CD4-positive, alpha-beta T cell treated with Interleukin-15 for 1 hour (primary cell): ENCODE data around the gene ETFA.

Experiments
- DNase-seq: peaks from one replicate; pipeline ENCODE4 v3.0.0-alpha.2; 2020

The ETFA gene

DNA sequence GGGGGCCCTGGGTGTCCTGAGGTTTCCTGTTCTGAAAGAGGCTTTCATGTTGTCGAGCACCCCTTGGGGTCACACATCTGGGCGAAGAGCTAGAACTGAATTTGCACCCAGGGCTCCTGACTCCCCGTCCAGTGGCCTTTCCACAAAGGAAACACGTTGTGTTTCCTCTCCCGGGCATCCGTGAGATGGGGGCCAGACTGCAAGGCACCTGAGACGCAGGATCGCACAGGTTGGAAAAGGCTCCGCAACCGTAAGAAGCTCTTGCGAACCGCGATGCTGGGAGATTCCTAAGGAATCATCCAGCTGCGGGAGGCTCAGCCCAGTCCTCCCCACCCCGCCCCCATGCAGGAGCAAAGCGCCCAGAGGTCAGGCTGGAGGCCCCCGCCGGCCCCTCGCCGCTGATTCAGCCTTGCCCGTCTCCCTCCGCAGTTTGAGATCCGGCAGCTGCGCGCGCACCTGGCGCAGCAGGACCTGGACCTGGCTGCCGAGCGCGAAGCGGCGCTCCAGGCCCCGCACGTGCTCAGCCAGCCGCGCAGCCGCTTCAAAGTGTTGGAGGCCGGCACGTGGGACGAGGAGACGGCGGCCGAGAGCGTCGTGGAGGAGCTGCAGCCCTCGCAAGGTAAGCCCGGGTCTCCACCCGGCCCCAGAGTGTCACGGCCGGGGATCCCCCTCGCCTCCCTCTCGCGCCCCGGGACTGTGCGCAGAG, 119.6 kb downstream of the ETFA start:
- no peak for DNase-seq

DNA sequence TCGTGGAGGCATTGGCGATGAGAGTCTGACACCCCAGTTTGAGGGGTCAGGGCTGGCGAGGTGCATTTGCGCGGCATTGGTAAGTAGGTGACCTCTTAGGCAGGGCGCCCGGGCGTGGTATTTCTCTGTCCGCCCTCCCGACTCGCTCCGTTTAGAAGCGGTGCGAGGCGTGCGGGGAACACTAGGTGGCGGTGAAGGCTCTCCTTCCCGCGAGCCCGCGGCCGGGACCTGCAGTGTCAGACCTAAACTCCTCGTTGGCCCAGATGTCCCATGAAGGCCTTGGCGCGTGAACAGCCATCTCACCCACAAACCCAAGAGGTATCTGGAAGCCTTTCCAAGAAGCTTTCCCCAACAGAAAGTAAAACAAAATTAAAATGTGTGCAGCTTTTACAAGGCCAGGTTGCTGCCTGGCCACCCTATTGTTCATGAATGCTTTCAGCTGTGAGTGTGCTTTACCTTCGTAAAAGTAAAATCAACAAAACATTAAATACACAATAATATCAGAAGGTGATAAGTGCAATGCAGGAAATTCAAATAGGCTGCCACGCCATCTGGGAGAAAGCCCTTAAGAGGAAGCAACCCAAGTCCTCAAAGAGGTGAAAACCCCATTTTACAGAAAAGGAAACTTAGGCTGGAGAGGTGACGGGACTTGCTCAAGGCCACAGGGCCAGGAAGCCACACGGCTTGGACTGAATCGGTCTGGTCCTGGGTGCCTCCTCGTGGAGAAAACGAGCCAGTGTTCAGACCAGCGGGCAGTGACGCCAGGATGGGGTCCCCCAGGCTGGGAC, 120.3 kb downstream of the ETFA start:
- DNase-seq: peak; percentile 52

DNA sequence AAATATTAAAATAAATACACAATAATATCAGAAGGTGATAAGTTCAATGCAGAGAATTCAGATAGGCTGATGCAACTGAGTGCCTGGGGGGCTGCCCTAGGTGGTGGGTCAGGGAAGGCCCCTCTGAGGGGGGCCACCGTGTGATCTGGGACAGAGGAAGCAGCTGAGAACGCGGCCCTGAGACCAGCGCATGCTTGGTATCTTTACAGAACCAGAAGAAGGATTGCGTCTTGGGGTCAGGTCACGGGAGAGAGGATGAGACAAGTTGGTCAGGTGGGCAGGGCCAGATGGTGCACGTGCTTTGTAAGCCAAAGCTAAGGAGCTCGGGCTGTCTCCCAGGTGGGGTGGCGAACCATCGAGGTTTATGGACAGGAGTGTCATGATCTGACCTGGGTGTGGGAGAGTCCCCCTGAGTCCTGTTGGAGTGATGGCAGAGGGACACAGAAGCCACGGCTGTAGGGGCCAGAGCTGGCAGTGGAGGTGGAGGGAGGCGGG, 121.2 kb downstream of the ETFA start:
- DNase-seq: no peak

DNA sequence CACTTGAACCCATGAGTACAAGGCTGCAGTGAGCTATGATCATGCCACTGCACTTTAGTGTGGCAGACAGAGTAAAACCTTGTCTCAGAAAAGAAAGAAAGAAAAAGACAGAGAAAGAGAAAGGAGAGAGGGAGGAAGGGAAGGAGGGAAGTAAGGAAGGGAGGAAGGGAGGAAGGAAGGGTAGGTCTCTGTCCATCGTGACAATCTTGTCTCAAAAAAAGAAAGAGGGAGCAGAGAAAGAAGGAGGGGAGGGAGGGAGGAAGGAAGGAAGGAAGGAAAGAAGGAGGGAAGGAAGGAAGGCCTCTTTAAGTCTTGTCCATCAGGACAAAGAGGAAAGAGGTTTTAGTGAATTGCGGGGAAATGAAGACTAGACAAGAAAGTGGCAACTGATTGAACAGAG, 122.2 kb downstream of the ETFA start:
- no peak for DNase-seq

DNA sequence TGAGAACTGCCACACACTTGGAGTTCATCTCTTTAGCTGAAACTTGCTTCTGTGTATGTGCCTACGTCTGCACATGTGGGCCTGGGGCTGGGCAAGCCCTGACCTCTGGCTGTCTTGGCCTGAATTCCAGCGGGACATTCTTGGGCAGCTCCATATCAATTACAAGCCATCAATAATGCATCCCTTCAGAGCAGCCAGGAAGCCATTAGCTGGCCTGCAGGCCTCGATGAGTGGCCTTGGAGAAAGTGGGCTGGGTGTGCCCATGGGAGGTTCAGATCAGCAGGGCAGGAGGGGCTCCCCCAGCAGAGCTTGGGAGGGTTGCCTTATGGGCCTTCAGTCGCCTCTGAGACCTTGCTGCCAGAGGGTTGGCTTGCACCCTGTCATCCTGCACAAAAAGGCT, 124.1 kb downstream of the ETFA start:
- no peak for DNase-seq

DNA sequence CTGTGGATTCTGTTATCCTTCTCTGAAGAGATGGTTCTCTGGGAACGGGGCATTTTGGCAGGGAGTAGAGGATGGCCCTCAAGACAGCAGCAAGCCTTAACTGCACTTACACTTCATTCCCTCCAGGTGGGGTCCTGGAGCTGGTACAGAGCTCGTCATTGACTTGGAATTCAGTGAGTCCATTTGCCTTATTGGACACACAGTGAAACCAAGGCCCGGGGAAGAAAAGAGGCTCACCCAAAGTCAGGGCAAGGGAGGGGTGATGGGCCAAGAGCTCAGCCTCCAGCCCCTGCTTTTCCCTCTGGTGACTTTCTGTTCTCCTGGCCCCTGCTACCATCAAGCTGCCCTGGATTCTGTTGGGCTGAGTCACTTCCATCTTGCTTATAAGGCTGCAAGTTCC, 125.6 kb downstream of the ETFA start:
- DNase-seq: no peak

DNA sequence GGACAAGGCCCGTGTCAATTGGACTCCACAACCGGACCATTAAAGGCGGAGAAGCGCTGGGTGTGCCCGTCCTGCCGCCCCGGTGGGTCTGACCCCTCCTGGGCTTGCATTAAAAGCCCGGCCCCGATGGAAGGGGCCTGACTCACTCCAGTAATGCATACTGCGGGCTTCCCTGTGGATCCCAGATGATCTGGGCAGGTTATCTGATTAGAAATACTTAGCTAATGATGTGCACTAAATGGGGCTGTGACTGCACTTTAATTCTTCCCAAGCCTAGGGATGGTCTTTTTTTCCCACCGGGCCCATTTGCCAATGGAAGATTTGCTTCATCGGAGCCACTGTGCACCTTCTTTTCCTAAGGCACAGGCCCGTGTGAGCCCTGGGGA, 126.6 kb downstream of the ETFA start:
- no peak for DNase-seq

DNA sequence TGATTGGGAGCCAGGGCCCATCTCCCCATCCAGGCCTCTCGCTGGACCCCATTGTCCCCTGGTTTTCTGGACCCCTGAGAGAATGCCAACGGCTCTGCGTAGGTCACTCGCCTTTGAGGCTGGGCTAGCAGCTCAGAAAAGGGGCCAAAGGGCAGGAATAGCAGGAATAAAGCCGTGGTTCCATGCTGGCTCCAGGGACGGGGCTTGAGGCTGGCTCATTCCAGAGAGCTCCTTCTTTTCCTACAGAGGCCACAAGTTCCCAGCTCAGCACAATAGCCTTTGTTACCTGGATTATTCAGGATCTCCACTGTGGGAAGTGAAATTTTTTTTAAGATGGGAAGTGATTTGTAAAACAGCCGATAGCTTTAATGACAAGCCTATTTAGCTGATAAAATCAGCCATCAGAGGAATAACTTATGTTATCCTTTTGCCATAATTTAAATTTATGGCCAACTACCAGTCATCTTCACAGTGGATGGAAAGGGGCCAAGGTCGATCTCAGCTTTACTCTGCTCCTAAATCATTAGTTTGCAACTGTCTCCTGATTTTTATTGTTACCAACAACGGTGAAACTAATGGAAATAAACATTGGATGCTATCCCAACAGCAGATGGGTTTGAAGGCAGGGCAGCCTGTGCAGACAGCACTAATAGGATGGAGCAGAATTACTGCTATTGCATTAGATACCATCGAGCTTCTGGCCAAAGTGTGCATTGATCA, 127.2 kb downstream of the ETFA start:
- no peak for DNase-seq

DNA sequence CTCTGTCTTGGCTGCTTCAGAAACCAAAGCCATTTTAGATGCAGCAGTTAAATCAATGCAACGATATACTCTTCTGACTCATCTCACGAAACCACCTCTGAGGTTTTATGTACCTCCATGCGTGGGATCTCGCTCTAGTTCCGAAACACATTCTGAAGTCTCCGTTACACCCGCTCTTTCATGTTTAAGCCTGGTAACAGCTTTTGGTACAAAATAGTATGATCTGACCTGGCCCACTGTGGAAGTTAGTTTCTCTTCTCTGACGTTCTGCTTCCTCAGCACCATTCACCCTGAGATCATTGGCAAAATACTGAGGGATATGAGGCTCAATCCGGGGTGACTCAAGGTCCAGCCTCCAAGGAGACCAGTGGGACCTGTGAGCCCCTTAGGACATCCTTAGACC, 129.6 kb downstream of the ETFA start:
- DNase-seq: no peak

DNA sequence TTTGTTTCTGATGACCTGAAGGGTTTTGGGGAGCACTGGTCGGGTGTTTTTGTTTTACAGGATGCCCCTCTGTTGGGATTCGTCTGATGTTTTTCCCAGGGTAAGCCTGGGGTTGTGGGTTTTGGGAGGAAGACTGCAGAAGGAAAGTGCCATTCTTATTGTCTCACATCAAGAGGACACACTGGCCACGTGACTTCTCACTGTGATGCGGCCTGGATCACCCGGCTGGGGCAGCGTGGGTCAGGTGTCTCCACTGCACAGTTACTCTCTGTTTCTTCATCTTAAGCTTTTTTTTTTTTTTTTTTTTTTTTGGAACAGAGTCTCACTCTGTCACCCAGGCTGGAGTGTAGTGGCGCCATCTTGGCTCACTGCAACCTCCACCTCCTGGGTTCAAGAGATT, 130.9 kb downstream of the ETFA start:
- no peak for DNase-seq

DNA sequence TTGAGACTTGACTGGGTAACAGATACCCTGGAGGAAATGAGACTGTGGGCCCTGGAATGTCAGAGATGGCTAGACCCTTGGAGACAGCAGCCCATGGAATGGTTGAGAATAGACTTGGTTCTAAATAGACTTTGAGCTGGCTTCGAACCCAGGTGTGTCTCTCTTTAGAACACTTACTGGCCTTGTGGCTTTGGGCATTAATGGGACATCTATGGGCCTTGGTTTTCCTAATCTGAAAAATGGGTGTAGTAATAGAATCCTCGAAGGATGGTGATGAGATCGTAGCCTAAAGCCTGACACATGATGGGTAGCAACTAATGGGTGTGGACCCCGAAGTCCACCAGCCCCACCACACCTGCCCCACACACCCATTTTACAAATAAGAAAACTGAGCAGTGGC, 132.2 kb downstream of the ETFA start:
- no peak for DNase-seq

DNA sequence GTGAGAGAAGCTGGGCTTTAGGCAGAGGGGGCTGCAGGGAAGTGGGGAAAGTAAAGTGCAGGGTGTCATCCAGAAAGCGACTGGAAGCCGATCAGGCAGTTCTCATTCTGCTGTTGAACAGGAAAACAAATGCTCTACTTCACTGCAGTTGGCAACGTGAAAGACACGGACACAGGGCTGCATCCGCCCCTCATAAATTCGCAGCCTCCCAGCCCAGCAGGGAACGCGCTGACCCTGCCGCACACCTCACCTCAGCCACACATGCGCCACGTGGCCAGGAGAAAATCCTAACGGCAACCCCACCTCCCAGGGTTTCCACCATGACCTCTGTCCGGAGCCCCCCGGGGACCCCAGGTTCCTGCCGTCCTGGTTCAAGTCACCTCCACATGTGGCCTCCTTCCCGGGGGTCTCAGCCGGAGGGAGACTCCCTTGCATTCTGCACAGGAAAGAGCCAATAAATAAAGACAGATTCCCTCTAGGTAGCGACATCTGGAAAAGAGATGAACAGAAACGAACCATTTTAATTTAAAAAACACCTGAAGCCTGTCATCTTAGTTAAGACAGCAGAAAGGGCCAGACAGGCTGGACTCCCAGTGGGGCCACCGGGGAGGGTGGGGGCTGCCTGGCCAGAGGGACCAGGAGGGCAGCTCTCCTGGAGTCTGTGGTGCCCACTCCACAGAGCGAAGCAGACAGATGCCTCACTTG, 132.8 kb downstream of the ETFA start:
- DNase-seq: no peak

DNA sequence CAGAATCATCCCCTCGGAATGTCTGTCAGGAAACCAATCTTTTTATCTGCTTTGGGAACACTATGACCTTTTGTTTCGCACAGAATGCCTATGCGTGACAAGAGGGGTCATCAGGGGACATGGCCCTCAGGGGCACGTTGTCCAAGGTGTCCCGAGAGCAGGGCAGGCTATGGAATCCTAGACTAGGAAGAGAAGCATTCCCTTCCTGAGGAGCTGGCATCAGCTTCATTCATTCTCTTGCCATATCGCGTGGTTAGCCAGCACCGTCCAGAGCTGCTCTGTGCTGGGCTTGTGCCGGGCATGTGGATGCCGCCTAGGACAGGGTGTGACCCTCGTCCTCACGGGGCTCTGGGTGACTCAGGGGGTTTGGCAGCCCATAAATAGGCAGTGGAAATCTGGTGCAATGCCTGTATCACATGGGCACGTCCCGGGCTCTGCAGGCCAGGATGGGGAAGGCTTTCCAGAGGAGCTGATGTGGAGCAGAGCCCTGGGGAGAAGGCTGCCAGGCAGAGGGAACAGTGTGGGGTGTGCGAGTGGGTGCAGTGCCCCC, 133.7 kb downstream of the ETFA start:
- no peak for DNase-seq

DNA sequence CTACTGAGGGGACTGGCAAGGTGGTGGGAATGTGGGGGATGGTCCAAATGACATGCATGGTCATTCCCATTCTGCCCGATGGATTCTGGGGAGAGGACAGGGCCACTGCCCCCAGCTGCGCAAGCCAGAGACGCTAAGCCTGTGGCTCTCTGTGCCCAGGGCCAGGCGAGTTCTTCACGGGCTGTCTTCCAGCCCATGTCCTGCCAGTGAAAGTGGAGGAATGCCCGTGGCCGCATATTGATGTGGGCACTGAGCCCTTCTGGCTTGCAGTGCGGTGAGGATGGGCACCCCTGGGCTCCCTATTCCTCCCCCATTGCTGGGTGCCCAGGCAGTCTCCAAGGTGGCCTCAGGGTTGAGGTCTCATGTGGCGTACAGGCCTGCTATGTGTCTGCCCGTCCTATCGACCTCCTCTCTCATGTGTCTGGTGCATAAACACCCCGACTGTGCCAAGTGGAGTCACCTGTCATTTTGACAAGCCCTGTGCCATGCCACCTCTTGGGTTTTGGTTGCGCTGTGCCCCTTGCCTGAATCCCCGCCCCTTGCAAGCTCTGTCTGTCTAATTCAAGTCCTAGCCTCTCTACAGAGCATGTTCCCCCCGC, 134.7 kb downstream of the ETFA start:
- no peak for DNase-seq

DNA sequence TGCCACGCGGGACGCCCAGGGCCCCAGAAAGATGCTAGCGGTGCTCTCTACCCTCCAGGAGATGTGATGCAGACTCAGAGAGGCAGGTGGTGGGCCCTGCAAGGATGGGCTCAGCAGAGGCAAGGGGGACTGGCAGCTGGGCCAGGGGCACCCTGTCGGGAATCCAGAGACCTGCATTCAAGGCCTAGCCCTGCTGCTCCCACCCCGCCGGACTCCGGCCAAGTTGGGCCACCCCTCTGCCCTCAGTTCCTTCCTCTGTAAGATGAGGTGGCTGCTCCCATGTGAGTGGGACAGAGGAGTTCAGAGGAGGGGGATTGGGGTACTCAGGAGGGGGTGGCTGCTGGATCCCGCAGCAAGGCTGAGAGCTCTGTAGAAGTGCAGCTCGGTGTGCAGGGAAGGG, 135.2 kb downstream of the ETFA start:
- no peak for DNase-seq

DNA sequence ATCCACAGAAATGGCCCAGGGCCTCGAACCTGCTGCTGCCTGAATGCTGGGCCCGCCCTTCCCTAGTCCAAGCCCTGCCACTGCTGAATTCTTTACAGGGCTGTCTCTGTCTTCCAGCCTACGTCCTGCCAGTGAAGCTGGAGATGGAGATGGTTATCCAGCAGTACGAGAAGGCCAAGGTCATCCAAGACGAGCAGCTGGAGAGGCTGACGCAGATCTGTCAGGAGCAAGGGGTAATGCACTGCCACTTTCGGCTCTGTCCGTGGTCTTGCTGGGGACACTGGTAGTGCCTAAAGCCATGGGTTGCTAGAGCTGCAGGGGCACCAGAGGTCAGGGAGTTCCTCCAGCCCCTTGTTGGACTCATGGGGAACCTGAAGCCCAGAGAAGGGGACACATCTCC, 135.8 kb downstream of the ETFA start:
- DNase-seq: no peak

DNA sequence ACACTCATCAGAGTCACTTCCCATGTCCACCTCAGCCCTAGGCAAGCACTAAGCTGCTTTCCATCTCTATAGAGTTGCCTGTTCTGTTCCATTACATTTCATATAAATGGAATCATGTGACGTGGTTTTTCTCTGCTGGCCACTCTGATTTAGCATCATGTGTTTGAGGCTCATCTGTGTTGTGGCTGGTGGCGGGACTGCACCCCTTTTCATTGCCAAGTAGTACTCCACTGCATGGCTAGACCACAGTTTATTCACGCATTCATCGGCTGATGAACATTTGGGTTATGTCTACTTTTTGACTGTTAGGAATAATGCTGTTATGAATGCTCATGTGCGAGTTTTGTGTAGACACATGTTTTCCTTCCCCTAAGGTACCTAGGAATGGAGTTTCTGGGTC, 136.6 kb downstream of the ETFA start:
- DNase-seq: no peak

DNA sequence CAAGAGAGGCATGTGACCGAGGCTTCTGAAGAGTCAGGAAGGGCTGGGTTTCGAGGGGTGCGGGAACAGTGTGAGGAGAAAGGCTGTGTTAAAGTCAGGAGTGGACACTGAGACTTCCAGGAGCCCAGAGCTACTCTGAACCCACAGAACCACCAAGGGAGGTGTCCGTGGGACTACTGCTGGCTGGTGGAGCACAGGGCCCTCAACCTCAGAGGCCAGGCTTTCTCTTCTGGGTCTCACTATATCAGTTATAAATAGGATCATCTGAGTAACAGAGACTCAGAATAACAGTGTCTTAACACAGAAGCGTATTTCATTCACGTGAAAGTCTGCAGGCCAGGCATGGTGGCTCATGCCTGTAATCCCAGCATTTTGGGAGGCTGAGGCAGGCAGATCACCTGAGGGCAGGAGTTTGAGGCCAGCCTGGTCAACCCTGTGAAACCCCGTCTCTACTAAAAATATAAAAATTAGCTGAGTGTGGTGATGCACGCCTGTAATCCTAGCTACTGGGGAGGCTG, 137.9 kb downstream of the ETFA start:
- DNase-seq: no peak

DNA sequence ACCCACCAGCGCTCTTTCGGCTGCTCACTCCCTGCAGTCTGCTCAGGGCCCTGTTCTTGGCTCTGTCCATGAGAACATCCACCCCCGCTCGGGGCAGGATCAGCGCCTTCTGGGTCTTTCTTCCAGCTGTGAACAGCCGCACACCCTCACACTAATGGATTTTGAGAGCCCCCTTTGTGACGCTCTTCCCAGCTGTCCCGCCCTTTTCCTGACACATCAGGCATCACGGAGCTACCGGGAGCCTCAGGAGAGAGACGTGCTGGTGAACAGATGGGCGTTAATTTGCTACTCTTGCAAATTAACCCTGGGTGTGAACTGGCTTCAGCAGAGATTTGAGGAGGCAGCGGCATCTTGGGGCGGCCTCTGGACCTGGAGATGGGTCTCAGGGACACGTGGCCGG, 138.5 kb downstream of the ETFA start:
- DNase-seq: no peak

DNA sequence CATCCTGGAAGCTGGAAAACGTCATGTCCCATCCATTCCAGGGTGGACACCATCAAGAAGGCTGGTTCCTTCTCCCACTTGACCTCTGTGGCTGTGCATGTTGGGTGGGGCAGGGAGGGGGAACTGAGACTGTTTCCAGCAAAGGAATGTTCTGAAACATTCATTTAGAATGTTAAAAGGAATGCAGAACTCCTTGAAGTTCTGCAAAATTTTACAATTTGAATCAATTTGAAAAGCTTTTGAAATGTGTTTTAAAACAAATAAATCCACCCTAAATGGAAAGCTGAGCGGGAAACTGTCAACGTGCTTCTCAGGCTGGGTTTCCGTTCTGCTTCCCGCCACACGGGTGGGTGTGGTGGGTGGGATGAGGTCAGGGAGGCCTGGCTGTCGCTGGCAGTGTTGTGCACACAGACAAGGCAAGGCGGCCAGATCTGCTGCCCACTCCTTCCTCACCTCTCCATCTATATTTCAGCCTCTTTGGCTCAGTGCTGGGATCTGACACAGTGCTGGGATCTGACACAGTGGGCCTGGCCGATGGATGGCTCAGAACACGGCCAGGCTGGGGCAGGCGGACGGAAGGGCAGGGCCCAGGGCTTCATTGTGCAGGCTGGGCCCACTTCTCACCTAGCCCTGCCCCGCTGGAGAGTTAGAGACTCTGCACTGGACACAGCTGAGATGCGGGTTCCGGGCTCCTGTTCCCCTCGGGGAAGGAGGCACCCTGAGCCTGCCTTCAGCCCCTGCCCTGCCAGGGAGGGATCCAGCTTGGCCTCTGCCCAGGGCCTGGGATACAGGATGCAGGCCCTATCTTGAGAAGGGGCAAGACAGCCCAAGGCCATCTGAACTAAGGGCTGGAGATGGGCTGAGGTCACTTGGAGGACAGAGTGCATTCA, 141.1 kb downstream of the ETFA start:
- DNase-seq: no peak

DNA sequence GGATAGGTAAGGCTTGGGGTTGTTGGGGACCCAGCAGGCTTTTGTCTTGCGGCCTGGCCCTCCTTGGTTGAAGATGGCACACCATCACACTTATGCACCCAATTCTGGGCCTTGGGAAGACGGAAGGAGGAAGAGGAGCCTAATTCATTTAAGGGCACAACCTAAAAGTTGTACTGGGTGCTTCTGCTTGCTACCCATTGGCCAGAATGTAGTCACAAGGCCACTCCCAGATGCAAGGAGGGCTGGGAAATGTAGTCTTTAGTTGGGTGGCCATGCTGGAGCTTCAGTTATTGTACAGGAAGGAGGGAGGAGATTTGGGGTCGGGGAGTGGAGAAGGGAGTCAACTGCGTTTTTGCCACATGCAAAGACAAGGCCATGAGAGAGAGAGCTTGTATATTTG, 142.3 kb downstream of the ETFA start:
- no peak for DNase-seq
